K562 (cell line): ENCODE results near the gene ZNF22. TPM values are rescaled to one million over a fixed set of nuclear protein-coding genes. Genes with fewer than 3 reads are reported as not detected.

ENCODE experiments used
- ATAC-seq: fragments of 200-7000 bp; cut with Tn5 transposase; 3 replicates; pipeline ENCODE4 v1.9.1; 2020; ENCODE audit warnings: moderate library complexity
- BruUV-seq: library from RNA; stranded (reverse); fragments of 400-500 nt; replicated peaks from 2 replicates; lab custom pipeline; 2021; lab: Mats Ljungman, UMichigan
- CTCF ChIA-PET: fragments of 300-600 bp; formaldehyde crosslinking; extraction: SDS; loops from one replicate; lab custom pipeline; 2021; ENCODE audit warnings: low intra/inter-chr PET ratio; lab: Yijun Ruan, JAX
- POLR2A ChIA-PET: fragments of 300-600, 350-650 bp; sonication (Branson Sonifier 250); formaldehyde crosslinking; extraction: SDS; loops from one replicate; lab custom pipeline; 2021; ENCODE audit warnings: antibody characterized with exemption, inconsistent platforms; lab: Yijun Ruan, JAX
- DNase-seq, 4 experiments: peaks; one replicate each; pipeline versions ENCODE4 v3.0.0 to v3.0.0-alpha.2; 2011 to 2018; ENCODE audit warnings: low spot score in 3 of 4, mixed read lengths in 3 of 4; ENCODE audit errors: extremely low read depth in 1 of 4
- FAIRE-seq: peaks from 2 replicates; lab custom pipeline; 2011; peaks lifted over from hg19 to GRCh38; lab: Jason Lieb, UNC
- H2AFZ ChIP-seq: 2 replicates; pipeline ENCODE4 v1.6.0; 2011; ENCODE audit warnings: low read depth, low read length, control low read depth, inconsistent platforms
- H3K27ac ChIP-seq: fragments of 200-600 bp; 3 replicates; pipeline ENCODE4 v1.8.0; 2011; ENCODE audit warnings: low read depth, mild to moderate bottlenecking, control low read depth, inconsistent platforms, low read length, moderate library complexity, mixed read lengths; ENCODE audit errors: extremely low read depth
- H3K27me3 ChIP-seq, 2 experiments: fragments of 300-600 bp in 1 of 2; 2 replicates in 1 of 2; 3 replicates in 1 of 2; pipeline versions ENCODE4 v1.6.0 to v1.8.0; 2011; ENCODE audit warnings: inconsistent platforms in 2 of 2, low read length in 2 of 2, mild to moderate bottlenecking in 1 of 2, mixed read lengths in 1 of 2, moderate library complexity in 1 of 2; ENCODE audit not compliant: control insufficient read depth in 2 of 2, insufficient read depth in 2 of 2
- H3K36me3 ChIP-seq: fragments of 300-600 bp; 3 replicates; pipeline ENCODE4 v1.8.0; 2011; ENCODE audit warnings: mild to moderate bottlenecking, low read length, inconsistent platforms; ENCODE audit not compliant: control insufficient read depth, insufficient read depth
- H3K4me1 ChIP-seq, 2 experiments: fragments of 200-600 bp in 1 of 2; replicated peaks in 1 of 2; 2 replicates in 1 of 2; 3 replicates in 1 of 2; pipeline versions ENCODE4 v1.5.1 to v1.8.0; 2011; ENCODE audit warnings: inconsistent platforms in 2 of 2, low read length in 2 of 2, mild to moderate bottlenecking in 1 of 2, mixed read lengths in 1 of 2, moderate library complexity in 1 of 2; ENCODE audit not compliant: control insufficient read depth in 2 of 2, insufficient read depth in 2 of 2
- H3K4me2 ChIP-seq: 2 replicates; pipeline ENCODE4 v1.6.1; 2011; ENCODE audit warnings: low read length, control low read depth, inconsistent platforms, mixed read lengths; ENCODE audit not compliant: insufficient read depth
- H3K4me3 ChIP-seq: fragments of 200-600 bp; sonication (generic), shearing (Covaris generic); 2 replicates; pipeline ENCODE4 v1.5.1; 2016; ENCODE audit warnings: control low read depth, inconsistent platforms
- H3K79me2 ChIP-seq: fragments of 200-600 bp; 3 replicates; pipeline ENCODE4 v1.8.0; 2011; ENCODE audit warnings: low read length, inconsistent platforms; ENCODE audit not compliant: control insufficient read depth, insufficient read depth
- H3K9ac ChIP-seq, 2 experiments: 2 replicates each; pipeline versions ENCODE4 v1.6.0 to v1.6.1; 2011; ENCODE audit warnings: low read depth in 2 of 2, low read length in 2 of 2, control low read depth in 1 of 2, inconsistent platforms in 1 of 2, mild to moderate bottlenecking in 1 of 2, mixed read lengths in 1 of 2; ENCODE audit not compliant: insufficient read depth in 1 of 2
- H3K9me1 ChIP-seq: one replicate; pipeline ENCODE4 v1.6.0; 2011; ENCODE audit warnings: inconsistent platforms, mild to moderate bottlenecking, low read length, moderate library complexity; ENCODE audit not compliant: control insufficient read depth, insufficient read depth
- H3K9me3 ChIP-seq: replicated peaks from 2 replicates; pipeline ENCODE4 v1.5.1; 2011; ENCODE audit warnings: low read depth, low read length, inconsistent platforms; ENCODE audit not compliant: control insufficient read depth, insufficient read depth
- H4K20me1 ChIP-seq: replicated peaks from 2 replicates; pipeline ENCODE4 v1.6.1; 2011; ENCODE audit warnings: low read length, inconsistent platforms, mixed read lengths; ENCODE audit not compliant: control insufficient read depth, insufficient read depth
- E2F5 ChIP-seq: sonication (generic); formaldehyde crosslinking; IDR thresholded peaks from 2 replicates; pipeline ENCODE4 v1.8.0; 2022; ENCODE audit warnings: mild to moderate bottlenecking, missing genetic modification reagents
- HDAC8 ChIP-seq: fragments of 450-650 bp; IDR thresholded peaks from 2 replicates; pipeline ENCODE4 v1.6.1; 2016; ENCODE audit warnings: mild to moderate bottlenecking, missing genetic modification characterization, moderate library complexity, missing compliant biosample characterization
- MLX ChIP-seq, 2 experiments: fragments of 450-650 bp in 1 of 2; sonication (generic) in 1 of 2; formaldehyde crosslinking; conservative IDR thresholded peaks; 2 replicates each; pipeline versions ENCODE4 v1.4.0 to v1.8.1; 2020 to 2022; ENCODE audit warnings: mild to moderate bottlenecking in 1 of 2, missing genetic modification reagents in 1 of 2
- RBM17 ChIP-seq: fragments of 200-400 bp; formaldehyde crosslinking; IDR thresholded peaks from 2 replicates; pipeline ENCODE4 v1.6.1; 2017; ENCODE audit warnings: low read depth, mild to moderate bottlenecking, low read length, borderline replicate concordance
- WGBS: fragments of 100-300 bp; shearing (Covaris generic); methylation state at CpG from one replicate; pipeline ENCODE4 v1.1.6; 2016; ENCODE audit warnings: low coverage, mixed read lengths; ENCODE audit not compliant: insufficient coverage; ENCODE audit errors: missing lambda C conversion rate; 5-methylcytosine and 5-hydroxymethylcytosine counted together
- in situ Hi-C: fragments of 300-500 bp; cut with MboI; formaldehyde crosslinking; loops from 4 replicates; pipeline ENCODE4 v1.15.0; 2018; ENCODE audit warnings: inconsistent platforms, mixed read lengths
- intact Hi-C: fragments of 100-400 bp; cut with micrococcal nuclease; formaldehyde crosslinking; loops from 2 replicates; pipeline ENCODE4 v1.14.2; 2022
- polyA plus RNA-seq, 8 experiments: library from polyadenylated mRNA; depleted of rRNA in 4 of 8; stranded (reverse) in 5 of 8; unstranded in 3 of 8; fragments of >200 nt; fragmentation: Nextera tagmentation in 2 of 8; fragmentation: Illumina TruSeq in 1 of 8; extraction: Ambion mirVana in 2 of 8; extraction: Trizol in 1 of 8; gene quantifications; 2 replicates each; pipeline versions ENCODE4 v1.2.1 to v1.2.3, GENCODE V29; 2011 to 2014; ENCODE audit warnings: inconsistent platforms in 1 of 8, missing spikeins in 1 of 8
- total RNA-seq, 7 experiments: library from RNA; depleted of rRNA in 6 of 7; stranded (reverse); fragments of >200 nt in 6 of 7; fragmentation: Illumina TruSeq in 2 of 7; extraction: Trizol in 2 of 7; gene quantifications; 2 replicates each; pipeline versions ENCODE4 v1.2.1 to v1.2.3, GENCODE V29; 2011 to 2021; ENCODE audit warnings: low replicate concordance in 1 of 7

The ZNF22 gene
- total and polyA plus RNA-seq, 9 of the 15 experiments (the other 6 are each of a cell fraction or from before 2014, with no cell fraction given), result 36.2 to 98.7 (median 51.2) TPM

- no peak overlapping the region for H3K4me2 ChIP-seq
- FAIRE-seq (no peak), DNase-seq (no peak), ATAC-seq (no peak)
- H3K27ac ChIP-seq, result no peak overlapping the region
- H3K4me1 ChIP-seq, result peaks cover 42 to 60% of the 10 kb centered on the region in 2 experiments
- no peak overlapping the region for H2AFZ ChIP-seq
- in situ Hi-C loops (no loop called here), intact Hi-C loops (loop anchor here (5.0 kb wide), 1 partner anchor 99 kb away; no protein-coding TSS in a partner anchor)
- BruUV-seq, result no TSS peak
- ChIA-PET POLR2A (interaction anchor here (0.6 to 1.3 kb wide), 3 partner anchors 10 to 18 kb away, joined by 3 to 4 read pairs (median 3); no protein-coding TSS in a partner anchor), CTCF (no interaction called here)
- no peaks in the 10 kb centered on the region for H3K36me3 ChIP-seq
- H3K79me2 ChIP-seq, result no peaks in the 10 kb centered on the region
- H3K9me3 ChIP-seq, result no peaks in the 10 kb centered on the region
- TF ChIP-seq E2F5 (CRISPR knock-in tag), result no peak
- no peak for TF ChIP-seq RBM17
- no peak for TF ChIP-seq HDAC8 (tag)
- no peak for TF ChIP-seq MLX (CRISPR knock-in tag; conservative IDR thresholded peaks at IDR 0.05)
- no peak overlapping the region for H3K4me3 ChIP-seq
- no peaks in the 10 kb centered on the region for H3K27me3 ChIP-seq
- no peak overlapping the region for H3K9ac ChIP-seq
- H3K9me1 ChIP-seq, result no peaks in the 10 kb centered on the region
- no peaks in the 10 kb centered on the region for H4K20me1 ChIP-seq
- 53% methylated on average over 9 of the region's 9 CpGs for WGBS
These were observed 24.1 kb upstream of the ZNF22 start for GRCh38 chr10:44976352-44977198.
